SK-N-SH treated with all-trans-retinoic acid at 6 μM for 48 hours (cell line): ENCODE results near the gene IL16.

Experiments used
- ATAC-seq: fragments of 200-7000 bp; cut with Tn5 transposase; 3 replicates; pipeline ENCODE4 v1.9.1; 2020; ENCODE audit warnings: mild to moderate bottlenecking, moderate library complexity
- ARNTL ChIP-seq: fragments of 450-650 bp; formaldehyde crosslinking; IDR thresholded peaks from 2 replicates; pipeline ENCODE4 v1.5.0; 2020; ENCODE audit warnings: low read depth, mild to moderate bottlenecking, moderate library complexity, borderline replicate concordance
- BACH2 ChIP-seq: fragments of 250-450 bp; sonication (Bioruptor Pico); IDR thresholded peaks from 2 replicates; pipeline ENCODE4 v1.9.0; 2021; ENCODE audit warnings: mild to moderate bottlenecking, borderline replicate concordance
- CREB5 ChIP-seq: fragments of 250-450 bp; sonication (Bioruptor Pico); IDR thresholded peaks from 2 replicates; pipeline ENCODE4 v1.5.1; 2020; ENCODE audit warnings: low read depth, mild to moderate bottlenecking, moderate library complexity
- CSDC2 ChIP-seq: fragments of 250-450 bp; sonication (Bioruptor Pico); IDR thresholded peaks from 2 replicates; pipeline ENCODE4 v1.5.0; 2020; ENCODE audit warnings: mild to moderate bottlenecking, moderate library complexity
- CSRNP3 ChIP-seq: fragments of 250-450 bp; sonication (Bioruptor Pico); IDR thresholded peaks from 2 replicates; pipeline ENCODE4 v1.5.1; 2021; ENCODE audit warnings: mild to moderate bottlenecking, moderate library complexity
- ISL1 ChIP-seq: fragments of 250-450 bp; sonication (Bioruptor Pico); IDR thresholded peaks from 2 replicates; pipeline ENCODE4 v2.1.2; 2022; ENCODE audit warnings: mild to moderate bottlenecking, moderate library complexity
- OSR1 ChIP-seq: fragments of 250-450 bp; sonication (Bioruptor Pico); IDR thresholded peaks from 2 replicates; pipeline ENCODE4 v1.8.0; 2022; ENCODE audit warnings: moderate library complexity, mild to moderate bottlenecking, inconsistent platforms
- PATZ1 ChIP-seq: fragments of 250-450 bp; sonication (Bioruptor Pico); IDR thresholded peaks from 2 replicates; pipeline ENCODE4 v1.8.0; 2020; ENCODE audit warnings: mild to moderate bottlenecking, moderate library complexity, borderline replicate concordance
- POU6F1 ChIP-seq: fragments of 250-450 bp; sonication (Bioruptor Pico); IDR thresholded peaks from 2 replicates; pipeline ENCODE4 v1.8.0; 2021; ENCODE audit warnings: low read depth, mild to moderate bottlenecking, moderate library complexity, borderline replicate concordance
- PPARA ChIP-seq: fragments of 250-450 bp; sonication (Bioruptor Pico); IDR thresholded peaks from 2 replicates; pipeline ENCODE4 v1.5.0; 2020; ENCODE audit warnings: mild to moderate bottlenecking, borderline replicate concordance
- RARB ChIP-seq: fragments of 250-450 bp; sonication (Bioruptor Pico); IDR thresholded peaks from 2 replicates; pipeline ENCODE4 v1.8.0; 2021; ENCODE audit warnings: mild to moderate bottlenecking, moderate library complexity
- SNAI2 ChIP-seq: fragments of 250-450 bp; sonication (Bioruptor Pico); IDR thresholded peaks from 2 replicates; pipeline ENCODE4 v1.5.0; 2020; ENCODE audit warnings: mild to moderate bottlenecking, moderate library complexity
- TCF4 ChIP-seq: fragments of 250-450 bp; sonication (Bioruptor Pico); IDR thresholded peaks from 2 replicates; pipeline ENCODE4 v1.8.0; 2021; ENCODE audit warnings: mild to moderate bottlenecking, moderate library complexity, borderline replicate concordance
- TOX ChIP-seq: fragments of 250-450 bp; sonication (Bioruptor Pico); IDR thresholded peaks from 2 replicates; pipeline ENCODE4 v1.8.0; 2021; ENCODE audit warnings: mild to moderate bottlenecking, moderate library complexity, borderline replicate concordance
- ZFP30 ChIP-seq: fragments of 450-650 bp; formaldehyde crosslinking; IDR thresholded peaks from 2 replicates; pipeline ENCODE4 v1.5.0; 2022; ENCODE audit warnings: mild to moderate bottlenecking, moderate library complexity
- ZNF565 ChIP-seq: fragments of 450-650 bp; formaldehyde crosslinking; conservative IDR thresholded peaks from 2 replicates; pipeline ENCODE4 v1.5.0; 2020; ENCODE audit warnings: low read depth, mild to moderate bottlenecking, moderate library complexity
- ZNF8 ChIP-seq: fragments of 450-650 bp; formaldehyde crosslinking; IDR thresholded peaks from 2 replicates; pipeline ENCODE4 v1.5.0; 2020; ENCODE audit warnings: mild to moderate bottlenecking, moderate library complexity

Gene IL16

GRCh38 chr15:81302701-81303109 is 106.0 kb downstream of the IL16 start (continued):
- no peak for TF ChIP-seq CSRNP3 (CRISPR knock-in tag)
- TF ChIP-seq ISL1 (CRISPR knock-in tag), result no peak

GRCh38 chr15:81303244-81304225 is 106.9 kb downstream of the IL16 start:
- ATAC-seq, result peak; percentile 38; the same call in 2 of the 3 replicates
- TF ChIP-seq PATZ1, result no peak
- no peak for TF ChIP-seq ZNF565 (CRISPR knock-in tag)
- no peak for TF ChIP-seq PPARA (CRISPR knock-in tag)
- TF ChIP-seq OSR1 (CRISPR knock-in tag), result no peak
- TF ChIP-seq BACH2 (CRISPR knock-in tag), result no peak
- no peak for TF ChIP-seq ISL1 (CRISPR knock-in tag)
- TF ChIP-seq SNAI2 (CRISPR knock-in tag), result no peak
- TF ChIP-seq ZFP30, result no peak
- TF ChIP-seq ARNTL, result no peak
- TF ChIP-seq CSDC2 (CRISPR knock-in tag), result no peak
- no peak for TF ChIP-seq POU6F1 (CRISPR knock-in tag)
- no peak for TF ChIP-seq RARB (CRISPR knock-in tag)

GRCh38 chr15:81304226-81304625 is 107.5 kb downstream of the IL16 start:
- TF ChIP-seq ZNF8 (CRISPR knock-in tag) (no peak), POU6F1 (CRISPR knock-in tag) (no peak), TOX (CRISPR knock-in tag) (no peak), SNAI2 (CRISPR knock-in tag) (no peak), OSR1 (CRISPR knock-in tag) (no peak), BACH2 (CRISPR knock-in tag) (no peak), PPARA (CRISPR knock-in tag) (no peak), CREB5 (CRISPR knock-in tag) (no peak), CSDC2 (CRISPR knock-in tag) (no peak), TCF4 (CRISPR knock-in tag) (no peak)
- ATAC-seq, result peak; percentile 52

GRCh38 chr15:81308260-81308659 is 111.6 kb downstream of the IL16 start:
- no peak for ATAC-seq
- TF ChIP-seq OSR1 (CRISPR knock-in tag), result no peak
- TF ChIP-seq ARNTL, result no peak
